Measurements from ENCODE around the gene PBX3.

GRCh38 chr9:125784286-125785049 lies 37.3 kb downstream of the PBX3 start:
- TF ChIP-seq FOXA1 (IDR thresholded peaks at IDR 0.05) (no peak), ZNF384 (IDR thresholded peaks at IDR 0.05) (no peak), ELF4 (IDR thresholded peaks at IDR 0.05) (no peak), SP1 (IDR thresholded peaks at IDR 0.05) (no peak), BHLHE40 (IDR thresholded peaks at IDR 0.05; ENCODE audit: borderline replicate concordance) (no peak), FOXM1 (IDR thresholded peaks at IDR 0.05; ENCODE audit: borderline replicate concordance) (no peak), ARNT (IDR thresholded peaks at IDR 0.05) (no peak), SUZ12 (IDR thresholded peaks at IDR 0.05) (no peak), TARDBP (IDR thresholded peaks at IDR 0.05) (no peak), LEF1 (IDR thresholded peaks at IDR 0.05; ENCODE audit: borderline replicate concordance) (no peak), PKNOX1 (IDR thresholded peaks at IDR 0.05) (no peak), HDGF (IDR thresholded peaks at IDR 0.05; ENCODE audit: borderline replicate concordance) (no peak)
